ENCODE data around the gene WDR26. TPM values are rescaled to one million over a fixed set of nuclear protein-coding genes. Genes with fewer than 3 reads are reported as not detected.

Gene WDR26
- total and polyA plus RNA-seq, 4 donors: 30.0 to 180 (median 59.3) TPM

- no peaks in the 10 kb centered on the region for H3K27me3 ChIP-seq (ENCODE audit: control insufficient read depth in 3 of 3, insufficient read depth in 3 of 3, low read length in 2 of 3)
- peak overlapping the region in 1 of 2 donors; percentile 26 for H3K9ac ChIP-seq (ENCODE audit: insufficient read depth in 1 of 2, low read length in 2 of 2)
- peaks cover 0 to 9% (median 2%) of the 10 kb centered on the region in 4 donors for H3K36me3 ChIP-seq (ENCODE audit: control insufficient read depth in 4 of 4, insufficient read depth in 4 of 4, low read length in 4 of 4)
- 65 to 81% methylated on average over 1 of the region's 1 CpG for WGBS, 2 donors
- DNase-seq (no peak), ATAC-seq (ENCODE audit: insufficient read depth, low FRiP score) (no peak)
- no peak overlapping the region for H3K27ac ChIP-seq (ENCODE audit: low read depth in 1 of 2, low read length in 1 of 2)
- H3K4me1 ChIP-seq (ENCODE audit: control insufficient read depth in 5 of 5, insufficient read depth in 5 of 5, low read length in 5 of 5): peaks cover 0 to 34% (median 9%) of the 10 kb centered on the region in 5 donors
- H3K9me3 ChIP-seq (ENCODE audit: control insufficient read depth in 4 of 4, insufficient read depth in 3 of 4, low read length in 3 of 4): no peaks in the 10 kb centered on the region
- TF ChIP-seq CTCF (IDR thresholded peaks at IDR 0.05; ENCODE audit: control extremely low read depth, extremely low read depth): no peak
- H3K4me3 ChIP-seq: no peak overlapping the region
These were observed 1.4 kb upstream of the WDR26 start for GRCh38 chr1:224435999-224436398.

GRCh38 chr1:224435318-224435763, 744 bp upstream of the WDR26 start:
- peak; percentile 41 to 67 (median 64) for DNase-seq
- peak; percentile 7 for ATAC-seq (ENCODE audit: insufficient read depth, low FRiP score)
- Histone ChIP-seq H3K36me3 (ENCODE audit: control insufficient read depth in 4 of 4, insufficient read depth in 4 of 4, low read length in 4 of 4) (peaks cover 0 to 7% (median 2%) of the 10 kb centered on the region in 4 donors), H3K4me3 (peak overlapping the region; percentile 68), H3K9ac (ENCODE audit: insufficient read depth in 1 of 2, low read length in 2 of 2) (peak overlapping the region; percentile 65 to 70), H3K4me1 (ENCODE audit: control insufficient read depth in 5 of 5, insufficient read depth in 5 of 5, low read length in 5 of 5) (peaks cover 0 to 40% (median 14%) of the 10 kb centered on the region in 5 donors), H3K9me3 (ENCODE audit: control insufficient read depth in 4 of 4, insufficient read depth in 3 of 4, low read length in 3 of 4) (no peaks in the 10 kb centered on the region), H3K27ac (ENCODE audit: low read depth in 1 of 2, low read length in 1 of 2) (peak overlapping the region; percentile 92 to 93), H3K27me3 (ENCODE audit: control insufficient read depth in 3 of 3, insufficient read depth in 3 of 3, low read length in 2 of 3) (no peaks in the 10 kb centered on the region)
- TF ChIP-seq CTCF (IDR thresholded peaks at IDR 0.05; ENCODE audit: control extremely low read depth, extremely low read depth): no peak
- 2 to 3% methylated on average over 4 of the region's 4 CpGs for WGBS, 2 donors

GRCh38 chr1:224433701-224434672, 610 bp downstream of the WDR26 start:
- peak overlapping the region in 1 of 2 donors; percentile 59 for H3K9ac ChIP-seq (ENCODE audit: insufficient read depth in 1 of 2, low read length in 2 of 2)
- H3K27me3 ChIP-seq (ENCODE audit: control insufficient read depth in 3 of 3, insufficient read depth in 3 of 3, low read length in 2 of 3): no peaks in the 10 kb centered on the region
- peaks cover 0 to 7% (median 2%) of the 10 kb centered on the region in 4 donors for H3K36me3 ChIP-seq (ENCODE audit: control insufficient read depth in 4 of 4, insufficient read depth in 4 of 4, low read length in 4 of 4)
- peak; percentile 43 to 73 (median 56) for DNase-seq
- peak overlapping the region; percentile 71 for H3K4me3 ChIP-seq
- peak overlapping the region; percentile 92 to 93 for H3K27ac ChIP-seq (ENCODE audit: low read depth in 1 of 2, low read length in 1 of 2)
- 1 to 2% methylated on average over 22 to 77 of the region's 88 CpGs for WGBS, 2 donors
- TF ChIP-seq CTCF (IDR thresholded peaks at IDR 0.05; ENCODE audit: control extremely low read depth, extremely low read depth): no peak
- ATAC-seq (ENCODE audit: insufficient read depth, low FRiP score): no peak
- peaks cover 0 to 42% (median 14%) of the 10 kb centered on the region in 5 donors for H3K4me1 ChIP-seq (ENCODE audit: control insufficient read depth in 5 of 5, insufficient read depth in 5 of 5, low read length in 5 of 5)
- H3K9me3 ChIP-seq (ENCODE audit: control insufficient read depth in 4 of 4, insufficient read depth in 3 of 4, low read length in 3 of 4): no peaks in the 10 kb centered on the region
